GM23248 (cell line): ENCODE results near the gene NOL9. TPM values are rescaled to one million over a fixed set of nuclear protein-coding genes. Genes with fewer than 3 reads are reported as not detected.
A peak's percentile ranks its signal among the peaks of the same experiment; 100 is the strongest.

ENCODE experiments used
- DNase-seq: peaks from one replicate; pipeline ENCODE4 v3.0.0-alpha.2; 2015
- H2AFZ ChIP-seq: fragments of 200-600 bp; sonication (generic); 2 replicates; pipeline ENCODE4 v1.6.1; 2016; ENCODE audit warnings: antibody characterized with exemption
- H3F3A ChIP-seq: fragments of 200-600 bp; sonication (generic); 2 replicates; pipeline ENCODE4 v1.6.1; 2016; ENCODE audit warnings: mild to moderate bottlenecking, antibody characterized with exemption, mixed run types; ENCODE audit not compliant: insufficient read depth
- H3K27ac ChIP-seq: fragments of 200-600 bp; sonication (generic); 2 replicates; pipeline ENCODE4 v1.5.1; 2016; ENCODE audit warnings: mild to moderate bottlenecking
- H3K27me3 ChIP-seq: fragments of 200-600 bp; sonication (generic); replicated peaks from 2 replicates; pipeline ENCODE4 v1.6.1; 2016; ENCODE audit warnings: mild to moderate bottlenecking; ENCODE audit not compliant: insufficient read depth
- H3K36me3 ChIP-seq: fragments of 200-600 bp; sonication (generic); 2 replicates; pipeline ENCODE4 v1.6.1; 2016; ENCODE audit warnings: low read depth, mild to moderate bottlenecking
- H3K4me1 ChIP-seq: fragments of 200-600 bp; sonication (generic); 2 replicates; pipeline ENCODE4 v1.6.1; 2016; ENCODE audit warnings: mild to moderate bottlenecking; ENCODE audit not compliant: insufficient read depth
- H3K4me2 ChIP-seq: fragments of 200-600 bp; sonication (generic); one replicate; pipeline ENCODE4 v1.6.1; 2016; ENCODE audit warnings: mild to moderate bottlenecking; ENCODE audit not compliant: unreplicated experiment
- H3K4me3 ChIP-seq: fragments of 200-600 bp; sonication (generic); 2 replicates; pipeline ENCODE4 v1.5.1; 2016; ENCODE audit warnings: mild to moderate bottlenecking
- H3K79me2 ChIP-seq: fragments of 200-600 bp; sonication (generic); 2 replicates; pipeline ENCODE4 v1.6.1; 2016; ENCODE audit warnings: mild to moderate bottlenecking; ENCODE audit not compliant: insufficient read depth
- H3K9ac ChIP-seq: fragments of 200-600 bp; sonication (generic); 2 replicates; pipeline ENCODE4 v1.6.1; 2016; ENCODE audit warnings: mild to moderate bottlenecking
- H3K9me2 ChIP-seq: fragments of 200-600 bp; sonication (generic); 2 replicates; pipeline ENCODE4 v1.6.1; 2016; ENCODE audit warnings: mixed run types, mild to moderate bottlenecking, moderate library complexity; ENCODE audit not compliant: insufficient read depth
- H3K9me3 ChIP-seq: fragments of 200-600 bp; sonication (generic); one replicate; pipeline ENCODE4 v1.6.1; 2017; ENCODE audit warnings: low read depth
- H4K20me1 ChIP-seq: fragments of 200-600 bp; sonication (generic); 2 replicates; pipeline ENCODE4 v1.6.0; 2016; ENCODE audit not compliant: insufficient read depth
- EZH2 ChIP-seq: fragments of 200-600 bp; sonication (generic); IDR thresholded peaks from 2 replicates; pipeline ENCODE4 v1.6.1; 2018; ENCODE audit warnings: antibody characterized with exemption, mild to moderate bottlenecking; ENCODE audit not compliant: insufficient read depth, poor library complexity, severe bottlenecking
- EZH2phosphoT487 ChIP-seq: fragments of 200-600 bp; sonication (generic); IDR thresholded peaks from 2 replicates; pipeline ENCODE4 v1.6.1; 2018; ENCODE audit warnings: antibody characterized with exemption, moderate library complexity, mild to moderate bottlenecking, low read depth; ENCODE audit not compliant: insufficient read depth
- WGBS, 2 experiments: methylation state at CpG; one replicate each; pipeline ENCODE4 v1.1.6; 2015 to 2017; ENCODE audit warnings: low lambda C conversion rate in 2 of 2, low coverage in 1 of 2; ENCODE audit errors: missing lambda C conversion rate in 2 of 2; 5-methylcytosine and 5-hydroxymethylcytosine counted together
- in situ Hi-C: fragments of 300-500 bp; cut with MboI; formaldehyde crosslinking; loops from 2 replicates; pipeline ENCODE4 v1.15.0; 2020
- polyA plus RNA-seq: library from polyadenylated mRNA; unstranded; fragments of >200 nt; fragmentation: Nextera tagmentation; extraction: Ambion mirVana; gene quantifications from 2 replicates; pipeline ENCODE4 v1.2.1, GENCODE V29; 2016
- total RNA-seq: library from RNA; depleted of rRNA; stranded (reverse); fragments of >200 nt; shearing (Covaris generic); gene quantifications from 2 replicates; pipeline ENCODE4 v1.2.3, GENCODE V29; 2014

The NOL9 gene
- total and polyA plus RNA-seq, 2 experiments from 2014 or later, result 13.0 to 27.8 TPM

DNA sequence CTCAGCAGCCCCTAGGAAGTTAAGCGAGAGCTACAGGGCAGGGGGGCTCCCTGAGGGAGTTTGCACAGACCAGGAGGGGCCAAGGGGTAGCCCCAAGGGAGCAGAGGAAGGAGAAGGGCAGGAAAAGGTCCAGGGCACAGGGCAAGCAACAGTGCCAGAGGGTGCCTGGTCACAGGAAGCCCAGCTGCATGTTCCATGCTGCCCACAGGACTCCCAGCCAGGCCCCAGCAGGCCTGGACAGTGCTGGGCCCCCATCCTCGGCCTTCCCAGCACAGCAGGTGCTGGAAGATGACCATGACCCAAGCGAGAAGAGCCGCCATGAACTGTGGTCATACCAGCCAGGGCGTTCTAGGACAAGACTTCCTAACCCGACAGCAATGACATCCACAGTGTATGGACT is 37.3 kb upstream of the NOL9 start:
- Histone ChIP-seq H3K79me2 (peaks cover 53% of the 10 kb centered on the region), H2AFZ (no peak overlapping the region), H3K4me1 (no peaks in the 10 kb centered on the region), H3K9me3 (no peaks in the 10 kb centered on the region), H3K27ac (no peak overlapping the region), H4K20me1 (no peaks in the 10 kb centered on the region), H3K9ac (no peak overlapping the region), H3K4me2 (no peak overlapping the region), H3K9me2 (no peaks in the 10 kb centered on the region), H3K27me3 (no peaks in the 10 kb centered on the region), H3F3A (peaks cover 23% of the 10 kb centered on the region), H3K36me3 (peaks cover 33% of the 10 kb centered on the region), H3K4me3 (no peak overlapping the region)
- WGBS, 2 experiments, result 82 to 86% methylated on average over 6 of the region's 6 CpGs
- TF ChIP-seq EZH2phosphoT487, result no peak
- no peak for TF ChIP-seq EZH2
- no peak for DNase-seq
- in situ Hi-C loops, result no loop called here

DNA sequence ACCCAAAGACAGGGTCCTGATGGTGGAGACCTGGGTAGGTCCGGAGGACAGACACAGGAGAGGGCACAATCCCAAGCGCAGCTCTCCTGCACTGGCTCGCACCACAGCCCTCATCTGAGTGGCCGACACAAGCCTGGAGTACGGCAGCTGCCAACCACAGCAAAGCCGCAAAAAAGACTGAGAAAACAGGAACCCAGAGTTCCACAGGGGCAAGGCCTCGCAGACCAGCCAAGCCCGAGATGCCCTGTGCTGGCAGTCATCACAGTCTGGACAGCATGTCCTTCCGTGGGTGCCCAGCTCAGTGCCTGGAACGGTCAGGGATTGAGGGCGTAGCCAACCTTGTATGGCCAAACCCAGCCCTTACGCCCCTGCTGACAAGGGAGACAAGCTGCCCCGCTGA is 36.9 kb upstream of the NOL9 start:
- Histone ChIP-seq H3K4me2 (no peak overlapping the region), H3K4me3 (no peak overlapping the region), H3K9me2 (no peaks in the 10 kb centered on the region), H3K4me1 (no peaks in the 10 kb centered on the region), H3F3A (peaks cover 23% of the 10 kb centered on the region), H3K9me3 (no peaks in the 10 kb centered on the region), H3K27ac (no peak overlapping the region), H3K27me3 (no peaks in the 10 kb centered on the region), H3K9ac (no peak overlapping the region), H3K36me3 (peaks cover 29% of the 10 kb centered on the region), H3K79me2 (peaks cover 49% of the 10 kb centered on the region), H2AFZ (no peak overlapping the region), H4K20me1 (no peaks in the 10 kb centered on the region)
- DNase-seq, result no peak
- TF ChIP-seq EZH2phosphoT487 (no peak), EZH2 (no peak)
- in situ Hi-C loops, result no loop called here
- WGBS, 2 experiments, result 88 to 89% methylated on average over 13 of the region's 13 CpGs

- no peak for DNase-seq
- Histone ChIP-seq H3F3A (peaks cover 23% of the 10 kb centered on the region), H3K9ac (no peak overlapping the region), H3K4me1 (no peaks in the 10 kb centered on the region), H4K20me1 (no peaks in the 10 kb centered on the region), H3K27ac (no peak overlapping the region), H3K79me2 (peaks cover 37% of the 10 kb centered on the region), H3K9me3 (no peaks in the 10 kb centered on the region), H3K9me2 (no peaks in the 10 kb centered on the region), H2AFZ (no peak overlapping the region), H3K27me3 (no peaks in the 10 kb centered on the region), H3K4me3 (no peak overlapping the region), H3K4me2 (no peak overlapping the region), H3K36me3 (peaks cover 23% of the 10 kb centered on the region)
- 76 to 82% methylated on average over 7 of the region's 7 CpGs for whole genome bisulfite sequencing, 2 experiments
- in situ Hi-C loops, result no loop called here
- TF ChIP-seq EZH2, result no peak
- no peak for TF ChIP-seq EZH2phosphoT487
Measured at GRCh38 chr1:6590046-6590445, 35.7 kb upstream of the NOL9 start.

DNA sequence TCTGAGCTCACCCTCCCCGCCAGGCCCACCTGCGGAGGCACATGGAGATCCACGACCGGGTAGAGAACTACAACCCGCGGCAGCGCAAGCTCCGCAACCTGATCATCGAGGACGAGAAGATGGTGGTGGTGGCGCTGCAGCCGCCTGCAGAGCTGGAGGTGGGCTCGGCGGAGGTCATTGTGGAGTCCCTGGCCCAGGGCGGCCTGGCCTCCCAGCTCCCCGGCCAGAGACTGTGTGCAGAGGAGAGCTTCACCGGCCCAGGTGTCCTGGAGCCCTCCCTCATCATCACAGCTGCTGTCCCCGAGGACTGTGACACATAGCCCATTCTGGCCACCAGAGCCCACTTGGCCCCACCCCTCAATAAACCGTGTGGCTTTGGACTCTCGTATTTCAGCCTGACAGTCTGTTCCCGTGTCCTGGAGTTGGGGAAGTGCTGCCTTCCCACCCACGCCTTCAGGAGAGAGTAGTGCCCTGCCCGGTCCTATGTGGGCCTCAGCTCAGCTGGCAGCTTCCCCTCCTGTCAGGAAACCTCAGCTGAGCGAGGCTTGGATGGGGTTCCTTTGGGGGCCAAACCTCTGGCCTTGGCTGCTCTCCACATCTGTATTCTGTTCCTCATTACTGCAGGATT is 34.7 kb upstream of the NOL9 start:
- H3F3A ChIP-seq, result peaks cover 23% of the 10 kb centered on the region
- no peaks in the 10 kb centered on the region for H3K4me1 ChIP-seq
- H3K9me3 ChIP-seq, result no peaks in the 10 kb centered on the region
- no peak overlapping the region for H3K4me3 ChIP-seq
- TF ChIP-seq EZH2 (no peak), EZH2phosphoT487 (no peak)
- peaks cover 13% of the 10 kb centered on the region for H3K36me3 ChIP-seq
- DNase-seq, result no peak
- H4K20me1 ChIP-seq, result no peaks in the 10 kb centered on the region
- no peak overlapping the region for H3K4me2 ChIP-seq
- H3K9ac ChIP-seq, result peak overlapping the region; percentile 3; the same call in 1 of the 2 replicates
- in situ Hi-C loops, result no loop called here
- H3K27ac ChIP-seq, result no peak overlapping the region
- 80 to 84% methylated on average over 22 to 23 of the region's 24 CpGs for WGBS, 2 experiments
- no peaks in the 10 kb centered on the region for H3K9me2 ChIP-seq
- H2AFZ ChIP-seq, result no peak overlapping the region
- peaks cover 33% of the 10 kb centered on the region for H3K79me2 ChIP-seq
- H3K27me3 ChIP-seq, result no peaks in the 10 kb centered on the region
